PC-3 (cell line): ENCODE measurements around the gene C5. TPM values are rescaled to one million over a fixed set of nuclear protein-coding genes. Genes with fewer than 3 reads are reported as not detected.

Experiments used
- ATAC-seq: fragments of 200-7000 bp; cut with Tn5 transposase; 2 replicates; pipeline ENCODE4 v1.9.1; 2020; ENCODE audit warnings: mild to moderate bottlenecking, moderate library complexity
- BruUV-seq: library from RNA; stranded (reverse); fragments of 400-500 nt; replicated peaks from 2 replicates; lab custom pipeline; 2021; lab: Mats Ljungman, UMichigan
- CTCF ChIA-PET: fragments of 300-600 bp; sonication (Branson Sonifier 250); formaldehyde crosslinking; loops from one replicate; lab custom pipeline; 2022; ENCODE audit warnings: antibody characterized with exemption; lab: Charles Lee
- POLR2A ChIA-PET: fragments of 300-600 bp; sonication (Branson Sonifier 250); formaldehyde crosslinking; loops from one replicate; lab custom pipeline; 2022; ENCODE audit warnings: antibody characterized with exemption; ENCODE audit not compliant: unreplicated experiment; lab: Charles Lee
- DNase-seq: peaks from one replicate; pipeline ENCODE4 v3.0.0-alpha.2; 2015
- H2AFZ ChIP-seq: fragments of 300-600 bp; sonication (generic); 2 replicates; pipeline ENCODE4 v1.6.0; 2016; ENCODE audit warnings: antibody characterized with exemption, low read length
- H3F3A ChIP-seq: fragments of 300-600 bp; sonication (generic); one replicate; pipeline ENCODE4 v1.6.0; 2017; ENCODE audit warnings: antibody characterized with exemption, low read length, control low read depth, mild to moderate bottlenecking; ENCODE audit not compliant: unreplicated experiment
- H3K27ac ChIP-seq: fragments of 300-600 bp; sonication (generic); 2 replicates; pipeline ENCODE4 v1.5.1; 2016; ENCODE audit warnings: mild to moderate bottlenecking, low read length
- H3K27me3 ChIP-seq: fragments of 300-600 bp; sonication (generic); 2 replicates; pipeline ENCODE4 v1.6.1; 2016; ENCODE audit warnings: low read length, mixed read lengths
- H3K36me3 ChIP-seq: fragments of 300-600 bp; sonication (generic); 2 replicates; pipeline ENCODE4 v1.6.1; 2016; ENCODE audit warnings: low read depth, mixed run types, low read length, mixed read lengths
- H3K4me1 ChIP-seq: fragments of 300-600 bp; sonication (generic); 2 replicates; pipeline ENCODE4 v1.5.1; 2016; ENCODE audit warnings: low read length; ENCODE audit not compliant: insufficient read depth
- H3K4me2 ChIP-seq: fragments of 300-600 bp; sonication (generic); 2 replicates; pipeline ENCODE4 v1.6.0; 2016; ENCODE audit warnings: low read length
- H3K4me3 ChIP-seq: fragments of 300-600 bp; sonication (generic); 2 replicates; pipeline ENCODE4 v1.5.1; 2016; ENCODE audit warnings: mild to moderate bottlenecking, low read length, mixed read lengths
- H3K79me2 ChIP-seq: fragments of 300-600 bp; sonication (generic); 2 replicates; pipeline ENCODE4 v1.6.1; 2017; ENCODE audit warnings: low read length, mixed read lengths
- H3K9ac ChIP-seq: fragments of 300-600 bp; sonication (generic); 2 replicates; pipeline ENCODE4 v1.6.0; 2016; ENCODE audit warnings: mild to moderate bottlenecking, low read length
- H3K9me2 ChIP-seq: fragments of 300-600 bp; sonication (generic); replicated peaks from 2 replicates; pipeline ENCODE4 v1.6.1; 2016; ENCODE audit warnings: mixed run types, low read length, mixed read lengths
- H3K9me3 ChIP-seq: fragments of 300-600 bp; sonication (generic); 2 replicates; pipeline ENCODE4 v1.6.1; 2016; ENCODE audit warnings: low read length, mixed read lengths
- H4K20me1 ChIP-seq: fragments of 300-600 bp; sonication (generic); 2 replicates; pipeline ENCODE4 v1.6.1; 2016; ENCODE audit warnings: low read length, mixed read lengths
- EZH2 ChIP-seq: fragments of 300-600 bp; sonication (generic); IDR thresholded peaks from one replicate; pipeline ENCODE4 v1.6.1; 2017; ENCODE audit warnings: antibody characterized with exemption, mild to moderate bottlenecking, low read length; ENCODE audit not compliant: unreplicated experiment
- EZH2phosphoT487 ChIP-seq: fragments of 300-600 bp; sonication (generic); IDR thresholded peaks from 2 replicates; pipeline ENCODE4 v1.6.1; 2018; ENCODE audit warnings: mild to moderate bottlenecking, antibody characterized with exemption, low read length, borderline replicate concordance
- intact Hi-C: fragments of 100-400 bp; cut with micrococcal nuclease; formaldehyde crosslinking; loops from 2 replicates; pipeline ENCODE4 v1.9.0; 2023
- total RNA-seq: library from RNA; depleted of rRNA; stranded (reverse); fragments of >200 nt; gene quantifications from 2 replicates; pipeline ENCODE4 v1.2.3, GENCODE V29; 2014
- TF ChIP-seq, protein P1 (sequence below): fragments of 300-600 bp; sonication (generic); conservative IDR thresholded peaks from 2 replicates; pipeline ENCODE4 v1.5.1; 2017; ENCODE audit warnings: antibody characterized with exemption, low read depth, mild to moderate bottlenecking, low read length

Gene C5
- total RNA-seq, 1 experiment from 2014 or later = 2.9 TPM

DNA sequence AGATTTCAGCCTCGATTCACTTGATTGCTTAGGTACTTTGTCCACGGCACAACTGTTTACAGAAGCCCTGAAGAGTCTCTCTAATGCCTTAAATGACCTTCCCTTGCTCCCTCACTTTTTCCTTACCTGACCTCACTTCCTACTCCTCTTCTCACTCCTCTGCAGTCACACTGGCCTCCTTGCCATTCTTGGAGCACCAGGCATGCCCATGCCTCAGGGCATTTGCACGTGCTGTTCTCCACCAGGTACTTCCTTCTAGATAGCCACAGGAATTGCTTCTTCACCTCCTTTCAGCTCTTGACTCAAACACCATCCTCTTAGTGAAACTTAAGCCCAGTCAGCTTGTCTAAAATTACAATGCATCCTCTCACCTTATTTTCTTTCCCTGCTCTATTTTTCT is 71.1 kb downstream of the C5 start:
- ChIA-PET POLR2A (no interaction called here), CTCF (interaction anchor here (0.7 kb wide), 1 partner anchor 93 kb away, joined by 3 read pairs; no protein-coding TSS in a partner anchor)
- DNase-seq (no peak), ATAC-seq (no peak)
- H3F3A ChIP-seq = no peaks in the 10 kb centered on the region
- H3K36me3 ChIP-seq = no peaks in the 10 kb centered on the region
- intact Hi-C loops = no loop called here
- H3K9me2 ChIP-seq = no peaks in the 10 kb centered on the region
- H2AFZ ChIP-seq = no peak overlapping the region
- H3K4me1 ChIP-seq = peaks cover 8% of the 10 kb centered on the region
- no peak overlapping the region for H3K27ac ChIP-seq
- H3K27me3 ChIP-seq = no peaks in the 10 kb centered on the region
- H3K4me2 ChIP-seq = no peak overlapping the region
- no peak overlapping the region for H3K9ac ChIP-seq
- no peak overlapping the region for H3K4me3 ChIP-seq
- H3K9me3 ChIP-seq = no peaks in the 10 kb centered on the region
- BruUV-seq = no TSS peak
- TF ChIP-seq EZH2 (no peak), EZH2phosphoT487 (no peak)
- TF ChIP-seq, protein P1, sequence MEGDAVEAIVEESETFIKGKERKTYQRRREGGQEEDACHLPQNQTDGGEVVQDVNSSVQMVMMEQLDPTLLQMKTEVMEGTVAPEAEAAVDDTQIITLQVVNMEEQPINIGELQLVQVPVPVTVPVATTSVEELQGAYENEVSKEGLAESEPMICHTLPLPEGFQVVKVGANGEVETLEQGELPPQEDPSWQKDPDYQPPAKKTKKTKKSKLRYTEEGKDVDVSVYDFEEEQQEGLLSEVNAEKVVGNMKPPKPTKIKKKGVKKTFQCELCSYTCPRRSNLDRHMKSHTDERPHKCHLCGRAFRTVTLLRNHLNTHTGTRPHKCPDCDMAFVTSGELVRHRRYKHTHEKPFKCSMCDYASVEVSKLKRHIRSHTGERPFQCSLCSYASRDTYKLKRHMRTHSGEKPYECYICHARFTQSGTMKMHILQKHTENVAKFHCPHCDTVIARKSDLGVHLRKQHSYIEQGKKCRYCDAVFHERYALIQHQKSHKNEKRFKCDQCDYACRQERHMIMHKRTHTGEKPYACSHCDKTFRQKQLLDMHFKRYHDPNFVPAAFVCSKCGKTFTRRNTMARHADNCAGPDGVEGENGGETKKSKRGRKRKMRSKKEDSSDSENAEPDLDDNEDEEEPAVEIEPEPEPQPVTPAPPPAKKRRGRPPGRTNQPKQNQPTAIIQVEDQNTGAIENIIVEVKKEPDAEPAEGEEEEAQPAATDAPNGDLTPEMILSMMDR = no peak
- H3K79me2 ChIP-seq = no peaks in the 10 kb centered on the region
- no peaks in the 10 kb centered on the region for H4K20me1 ChIP-seq

- no peaks in the 10 kb centered on the region for H3K36me3 ChIP-seq
- no peak for DNase-seq
- no peaks in the 10 kb centered on the region for H4K20me1 ChIP-seq
- H3K4me3 ChIP-seq = no peak overlapping the region
- H3K79me2 ChIP-seq = no peaks in the 10 kb centered on the region
- H3K9me3 ChIP-seq = no peaks in the 10 kb centered on the region
- no peaks in the 10 kb centered on the region for H3F3A ChIP-seq
- POLR2A ChIA-PET = no interaction called here
- H3K27me3 ChIP-seq = no peaks in the 10 kb centered on the region
- H3K9me2 ChIP-seq = no peaks in the 10 kb centered on the region
- no peak for ATAC-seq
- H3K9ac ChIP-seq = no peak overlapping the region
- no peak overlapping the region for H3K27ac ChIP-seq
- H2AFZ ChIP-seq = no peak overlapping the region
- peaks cover 8% of the 10 kb centered on the region for H3K4me1 ChIP-seq
- BruUV-seq = no TSS peak
- TF ChIP-seq EZH2phosphoT487 (no peak), EZH2 (no peak)
- TF ChIP-seq, protein P1 = no peak
- no peak overlapping the region for H3K4me2 ChIP-seq
- CTCF ChIA-PET = no interaction called here
- intact Hi-C loops = no loop called here
Observed at GRCh38 chr9:120977321-120977720, 72.8 kb downstream of the C5 start.

DNA sequence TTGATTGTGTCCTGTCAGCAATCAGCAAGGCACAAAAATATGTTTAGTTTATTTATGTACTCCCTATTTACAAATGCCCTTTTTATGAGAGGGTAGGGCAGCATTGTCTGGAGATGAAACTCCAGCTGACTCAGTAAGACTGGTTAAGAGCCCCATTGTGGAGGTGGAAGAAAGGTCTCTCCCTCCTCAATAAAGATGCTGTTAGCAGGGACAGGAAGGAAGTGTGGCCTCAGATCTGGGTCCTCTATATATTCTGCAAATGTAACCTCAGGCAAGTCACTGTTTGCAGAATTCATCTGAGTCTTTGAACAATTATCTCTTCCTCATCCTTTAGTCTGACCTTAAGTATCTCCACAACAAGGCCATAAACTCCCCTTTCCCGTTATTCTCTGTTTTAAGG is 75.2 kb downstream of the C5 start:
- Histone ChIP-seq H3K9me3 (no peaks in the 10 kb centered on the region), H3K27me3 (no peaks in the 10 kb centered on the region), H3F3A (no peaks in the 10 kb centered on the region), H3K9me2 (no peaks in the 10 kb centered on the region), H3K9ac (no peak overlapping the region), H3K4me3 (no peak overlapping the region), H3K4me1 (peaks cover 8% of the 10 kb centered on the region), H4K20me1 (no peaks in the 10 kb centered on the region), H3K27ac (no peak overlapping the region), H2AFZ (no peak overlapping the region), H3K79me2 (no peaks in the 10 kb centered on the region), H3K4me2 (no peak overlapping the region), H3K36me3 (no peaks in the 10 kb centered on the region)
- ChIA-PET POLR2A (no interaction called here), CTCF (no interaction called here)
- ATAC-seq = peak; percentile 97
- DNase-seq = peak; percentile 50
- intact Hi-C loops = no loop called here
- no peak for TF ChIP-seq EZH2phosphoT487
- no peak for TF ChIP-seq EZH2
- TF ChIP-seq, protein P1 = no peak
- BruUV-seq = no TSS peak
